ENCODE results near the gene AANAT.

AANAT gene

DNA sequence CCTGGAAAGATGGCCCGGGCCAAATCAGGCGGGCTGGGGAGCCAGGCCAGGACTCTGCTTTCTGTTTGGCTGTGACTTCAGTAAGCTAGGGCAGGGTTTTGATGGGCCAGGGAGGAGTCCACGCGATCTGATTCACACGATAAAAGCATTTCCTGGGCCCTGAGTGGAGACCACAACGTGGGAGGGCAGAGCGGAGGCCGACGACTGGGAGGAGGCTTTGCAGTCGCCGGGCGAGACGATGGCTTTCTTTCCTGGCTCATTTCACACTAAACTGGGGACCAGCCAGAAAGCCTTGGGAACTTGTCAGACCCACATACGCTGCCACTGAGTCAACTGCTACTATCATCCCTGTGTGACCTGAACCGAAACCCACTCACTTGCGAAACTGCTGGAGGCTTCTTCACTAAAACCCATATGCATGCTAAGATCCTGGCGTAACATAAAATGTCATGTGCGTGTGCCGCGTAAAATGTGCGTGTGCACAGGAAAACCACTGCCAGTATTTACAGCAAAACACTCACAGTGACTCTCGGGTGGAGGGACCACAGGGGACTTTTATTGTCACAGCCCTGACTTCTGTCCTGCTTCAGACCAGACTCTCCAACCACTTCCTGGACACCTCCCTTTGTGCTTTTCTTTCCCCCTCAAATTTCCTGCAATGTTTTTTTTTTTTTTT is 48.0 kb downstream of the AANAT start:
- TF ChIP-seq, protein P1, sequence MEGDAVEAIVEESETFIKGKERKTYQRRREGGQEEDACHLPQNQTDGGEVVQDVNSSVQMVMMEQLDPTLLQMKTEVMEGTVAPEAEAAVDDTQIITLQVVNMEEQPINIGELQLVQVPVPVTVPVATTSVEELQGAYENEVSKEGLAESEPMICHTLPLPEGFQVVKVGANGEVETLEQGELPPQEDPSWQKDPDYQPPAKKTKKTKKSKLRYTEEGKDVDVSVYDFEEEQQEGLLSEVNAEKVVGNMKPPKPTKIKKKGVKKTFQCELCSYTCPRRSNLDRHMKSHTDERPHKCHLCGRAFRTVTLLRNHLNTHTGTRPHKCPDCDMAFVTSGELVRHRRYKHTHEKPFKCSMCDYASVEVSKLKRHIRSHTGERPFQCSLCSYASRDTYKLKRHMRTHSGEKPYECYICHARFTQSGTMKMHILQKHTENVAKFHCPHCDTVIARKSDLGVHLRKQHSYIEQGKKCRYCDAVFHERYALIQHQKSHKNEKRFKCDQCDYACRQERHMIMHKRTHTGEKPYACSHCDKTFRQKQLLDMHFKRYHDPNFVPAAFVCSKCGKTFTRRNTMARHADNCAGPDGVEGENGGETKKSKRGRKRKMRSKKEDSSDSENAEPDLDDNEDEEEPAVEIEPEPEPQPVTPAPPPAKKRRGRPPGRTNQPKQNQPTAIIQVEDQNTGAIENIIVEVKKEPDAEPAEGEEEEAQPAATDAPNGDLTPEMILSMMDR (IDR thresholded peaks at IDR 0.05; ENCODE audit: low read length, missing control alignments), result no peak
- peak overlapping the region; percentile 23 for H3K4me3 ChIP-seq (replicated peaks; ENCODE audit: low read depth, low read length)
- peak; percentile 97 for DNase-seq (ENCODE audit: low read depth)

DNA sequence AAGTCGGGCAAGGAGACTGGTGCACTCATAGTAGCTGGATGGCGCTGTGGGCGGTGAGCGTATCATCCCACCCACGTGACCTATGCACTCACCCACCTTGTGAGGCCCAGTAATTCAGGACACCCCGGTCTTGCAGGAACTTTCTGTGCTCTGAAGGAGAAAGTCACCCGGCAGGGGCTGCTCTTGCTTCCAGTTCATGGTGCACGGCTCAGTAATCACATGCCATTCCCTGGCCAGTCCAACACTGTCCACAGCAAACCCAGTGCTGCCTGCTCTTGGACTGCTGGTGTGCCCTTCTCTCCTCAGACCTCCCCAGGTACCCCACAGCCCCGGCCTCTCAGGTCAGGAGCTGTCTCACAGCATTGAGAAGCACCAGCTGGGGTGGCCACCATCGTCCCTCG is 50.2 kb downstream of the AANAT start:
- TF ChIP-seq, protein P1 (IDR thresholded peaks at IDR 0.05; ENCODE audit: low read length, missing control alignments), result no peak
- no peak for DNase-seq (ENCODE audit: low read depth)
- no peak overlapping the region for H3K4me3 ChIP-seq (replicated peaks; ENCODE audit: low read depth, low read length)

DNA sequence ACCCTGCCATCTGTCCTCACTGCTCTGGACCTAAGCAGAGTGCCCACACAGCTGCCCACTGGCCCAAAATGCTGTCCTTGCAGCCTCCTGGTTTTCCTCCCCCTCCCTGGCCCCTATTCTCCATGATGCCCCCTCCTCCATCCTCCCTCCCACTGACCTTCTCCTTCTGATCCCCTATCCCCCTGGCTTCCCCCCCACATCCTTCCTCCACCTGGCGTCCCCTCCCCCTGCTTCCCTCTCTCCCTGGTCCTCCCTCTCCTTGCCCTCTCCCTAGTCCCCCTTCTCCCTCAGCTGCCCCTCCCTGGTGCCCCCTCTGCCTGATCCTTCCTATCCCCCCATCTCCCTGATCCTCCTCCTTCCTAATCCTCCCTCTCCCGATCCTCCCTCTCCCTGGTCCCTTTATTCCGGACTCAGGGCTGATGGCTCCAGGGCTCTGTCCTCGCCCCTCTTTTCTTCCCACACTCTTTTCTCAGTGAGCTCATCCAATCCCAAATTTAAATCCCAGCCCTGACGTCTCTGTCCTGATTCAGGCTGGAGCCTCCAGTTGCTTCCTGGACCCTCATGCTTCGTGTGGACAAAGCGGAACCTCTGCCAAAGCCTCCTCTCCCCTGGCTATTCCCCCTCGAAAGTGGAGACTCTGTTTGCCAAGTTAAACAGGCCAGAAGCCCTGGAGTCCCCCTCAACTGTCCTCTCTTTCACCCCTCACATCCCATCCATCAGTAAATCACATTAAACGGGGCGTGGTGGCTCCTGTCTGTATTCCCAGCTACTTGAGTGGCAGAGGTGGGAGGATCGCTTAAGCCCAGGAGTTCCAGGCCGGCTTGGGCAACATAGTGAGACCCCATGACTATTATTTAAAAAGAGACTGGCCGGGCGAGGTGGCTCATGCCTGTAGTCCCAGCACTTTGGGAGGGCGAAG is 51.9 kb downstream of the AANAT start:
- H3K4me3 ChIP-seq (replicated peaks; ENCODE audit: low read depth, low read length), result no peak overlapping the region
- DNase-seq (ENCODE audit: low read depth), result no peak
- TF ChIP-seq, protein P1 (IDR thresholded peaks at IDR 0.05; ENCODE audit: low read length, missing control alignments), result no peak

Data from fibroblast of pulmonary artery (primary cell).